WTC11 (cell line): ENCODE measurements around the gene FBXO31. TPM values are rescaled to one million over a fixed set of nuclear protein-coding genes. Genes with fewer than 3 reads are reported as not detected.

Source experiments
- ATAC-seq: fragments of 200-7000 bp; cut with Tn5 transposase; 2 replicates; pipeline ENCODE4 v1.10.0; 2021; ENCODE audit warnings: mild to moderate bottlenecking, moderate library complexity
- CTCF ChIA-PET: fragments of 300-600 bp; sonication (Branson Sonifier 250); formaldehyde crosslinking; loops from one replicate; lab custom pipeline; 2021; ENCODE audit warnings: antibody characterized with exemption; lab: Charles Lee
- POLR2A ChIA-PET: fragments of 350-600 bp; sonication (Branson Sonifier 250); formaldehyde crosslinking; loops from one replicate; lab custom pipeline; 2021; ENCODE audit warnings: antibody characterized with exemption; lab: Charles Lee
- DNase-seq: peaks from one replicate; pipeline ENCODE4 v3.0.0; 2021; ENCODE audit warnings: low spot score
- H3K27ac Mint-ChIP-seq: 2 replicates; pipeline ENCODE4 v1.8.0; 2021; ENCODE audit warnings: mixed read lengths
- H3K27me3 Mint-ChIP-seq: 2 replicates; pipeline ENCODE4 v1.8.0; 2021; ENCODE audit warnings: low read depth, mild to moderate bottlenecking, moderate library complexity, mixed read lengths
- H3K36me3 Mint-ChIP-seq: 2 replicates; pipeline ENCODE4 v1.8.0; 2021; ENCODE audit warnings: mixed read lengths
- H3K4me1 Mint-ChIP-seq: 2 replicates; pipeline ENCODE4 v1.8.0; 2022; ENCODE audit warnings: mixed read lengths
- H3K4me3 Mint-ChIP-seq: 2 replicates; pipeline ENCODE4 v1.8.0; 2021; ENCODE audit warnings: mild to moderate bottlenecking, moderate library complexity, mixed read lengths
- H3K9me3 Mint-ChIP-seq: 2 replicates; pipeline ENCODE4 v1.8.0; 2021; ENCODE audit warnings: mixed read lengths
- ARID4B ChIP-seq: sonication (generic); formaldehyde crosslinking; IDR thresholded peaks from 2 replicates; pipeline ENCODE4 v1.8.0; 2023; ENCODE audit warnings: missing genetic modification reagents, mild to moderate bottlenecking, borderline replicate concordance
- ATF6 ChIP-seq: sonication (generic); formaldehyde crosslinking; IDR thresholded peaks from 2 replicates; pipeline ENCODE4 v1.8.1; 2023; ENCODE audit warnings: mild to moderate bottlenecking, missing genetic modification reagents
- E2F4 ChIP-seq: sonication (generic); formaldehyde crosslinking; IDR thresholded peaks from 2 replicates; pipeline ENCODE4 v1.8.1; 2022; ENCODE audit warnings: low read depth, mild to moderate bottlenecking, moderate library complexity, missing genetic modification reagents, borderline replicate concordance
- ESRRA ChIP-seq: sonication (generic); formaldehyde crosslinking; IDR thresholded peaks from 2 replicates; pipeline ENCODE4 v1.8.1; 2022; ENCODE audit warnings: mild to moderate bottlenecking, missing genetic modification reagents, borderline replicate concordance
- HMGA2 ChIP-seq: fragments of 250-450 bp; sonication (Bioruptor Pico); IDR thresholded peaks from 2 replicates; pipeline ENCODE4 v1.4.0; 2021; ENCODE audit warnings: mild to moderate bottlenecking, moderate library complexity
- MLX ChIP-seq: sonication (generic); formaldehyde crosslinking; IDR thresholded peaks from 2 replicates; pipeline ENCODE4 v1.8.1; 2023; ENCODE audit warnings: mild to moderate bottlenecking, missing genetic modification reagents, moderate library complexity
- NR1H2 ChIP-seq: sonication (generic); formaldehyde crosslinking; IDR thresholded peaks from 2 replicates; pipeline ENCODE4 v1.9.0; 2021; ENCODE audit warnings: mild to moderate bottlenecking, moderate library complexity, missing genetic modification reagents
- USF2 ChIP-seq: sonication (generic); formaldehyde crosslinking; IDR thresholded peaks from 2 replicates; pipeline ENCODE4 v1.8.1; 2023; ENCODE audit warnings: mild to moderate bottlenecking, missing genetic modification reagents, moderate library complexity
- total RNA-seq: library from RNA; stranded (reverse); gene quantifications from 3 replicates; pipeline ENCODE4 v1.2.3, GENCODE V29; 2021

FBXO31 gene
- total RNA-seq, 1 experiment from 2014 or later, result 22.6 TPM

GRCh38 chr16:87334651-87335624 lies 48.6 kb downstream of the FBXO31 start:
- ChIA-PET CTCF (interaction anchor here (1.2 kb wide), 1 partner anchor 10 kb away, joined by 3 read pairs; no protein-coding TSS in a partner anchor), POLR2A (no interaction called here)
- no peak for DNase-seq
- no peaks in the 10 kb centered on the region for H3K4me1 Mint-ChIP-seq
- H3K27me3 Mint-ChIP-seq, result no peaks in the 10 kb centered on the region
- no peak for ATAC-seq
- H3K27ac Mint-ChIP-seq, result no peak overlapping the region
- H3K9me3 Mint-ChIP-seq, result no peaks in the 10 kb centered on the region
- H3K4me3 Mint-ChIP-seq, result no peak overlapping the region
- H3K36me3 Mint-ChIP-seq, result peaks cover 18% of the 10 kb centered on the region
- no peak for TF ChIP-seq ESRRA (CRISPR knock-in tag)
- TF ChIP-seq E2F4 (CRISPR knock-in tag), result no peak

- H3K4me3 Mint-ChIP-seq, result no peak overlapping the region
- DNase-seq (no peak), ATAC-seq (no peak)
- CTCF ChIA-PET, result interaction anchor here (1.2 kb wide), 1 partner anchor 9 kb away, joined by 3 read pairs; no protein-coding TSS in a partner anchor
- H3K9me3 Mint-ChIP-seq, result no peaks in the 10 kb centered on the region
- peaks cover 10% of the 10 kb centered on the region for H3K36me3 Mint-ChIP-seq
- no peaks in the 10 kb centered on the region for H3K27me3 Mint-ChIP-seq
- TF ChIP-seq USF2 (CRISPR knock-in tag) (no peak), ARID4B (no peak)
- TF ChIP-seq, all 79 proteins: peak for 0
- POLR2A ChIA-PET, result no interaction called here
- Mint-ChIP-seq H3K4me1 (0 out of 2 replicates have a peak, but pooled peaks cover 5% of the 10 kb centered on the region), H3K27ac (no peak overlapping the region)
Observed at GRCh38 chr16:87333581-87334331, 49.8 kb downstream of the FBXO31 start.

GRCh38 chr16:87333101-87333500 lies 50.5 kb downstream of the FBXO31 start:
- Mint-ChIP-seq H3K27ac (no peak overlapping the region), H3K36me3 (peaks cover 9% of the 10 kb centered on the region)
- CTCF ChIA-PET, result no interaction called here

More at GRCh38 chr16:87333101-87333500, 50.5 kb downstream of the FBXO31 start:
- H3K27me3 Mint-ChIP-seq, result no peaks in the 10 kb centered on the region
- TF ChIP-seq ATF6 (no peak), MLX (CRISPR knock-in tag) (no peak), NR1H2 (CRISPR knock-in tag) (no peak), HMGA2 (CRISPR knock-in tag) (no peak)
- TF ChIP-seq, all 79 proteins: peak for 0
- POLR2A ChIA-PET, result no interaction called here
- ATAC-seq, result no peak
- Mint-ChIP-seq H3K4me1 (0 out of 2 replicates have a peak, but pooled peaks cover 5% of the 10 kb centered on the region), H3K9me3 (no peaks in the 10 kb centered on the region), H3K4me3 (no peak overlapping the region)
- no peak for DNase-seq
